Upper lobe of right lung (tissue), 1 donor: ENCODE data around the gene IL24. TPM values are rescaled to one million over a fixed set of nuclear protein-coding genes. Genes with fewer than 3 reads are reported as not detected.
A peak's percentile ranks its signal among the peaks of the same experiment; 100 is the strongest.
"Not testable (repeated sequence)": the region's sequence is repeated elsewhere in the genome, so short reads cannot be mapped to it uniquely, and the experiment has no call there.

Experiments
- ATAC-seq: fragments of 200-7000 bp; cut with Tn5 transposase; one replicate; pipeline ENCODE4 v1.9.1; 2020; ENCODE audit warnings: mild to moderate bottlenecking, moderate library complexity
- DNase-seq: peaks from one replicate; pipeline ENCODE4 v3.0.0-alpha.2; 2020
- H3K27ac ChIP-seq: fragments of 200-600 bp; one replicate; pipeline ENCODE4 v1.8.0; 2022
- H3K27me3 ChIP-seq: fragments of 200-600 bp; one replicate; pipeline ENCODE4 v1.8.0; 2022; ENCODE audit warnings: mild to moderate bottlenecking
- H3K36me3 ChIP-seq: fragments of 200-600 bp; one replicate; pipeline ENCODE4 v1.8.0; 2022
- H3K4me1 ChIP-seq: fragments of 200-600 bp; one replicate; pipeline ENCODE4 v1.8.0; 2022
- H3K4me3 ChIP-seq: fragments of 200-600 bp; one replicate; pipeline ENCODE4 v1.8.0; 2022; ENCODE audit warnings: mild to moderate bottlenecking
- H3K9me3 ChIP-seq: fragments of 200-600 bp; one replicate; pipeline ENCODE4 v1.8.0; 2022
- intact Hi-C: fragments of 100-400 bp; cut with DNase I; formaldehyde crosslinking; loops from one replicate; pipeline ENCODE4 v1.11.0; 2022
- total RNA-seq: library from RNA; stranded (reverse); fragmentation: NEBNext Ultra II Directional; extraction: Animal tissue kit (Norgen Biotek cat#: 25700); gene quantifications from one replicate; pipeline ENCODE4 v1.2.1, GENCODE V29; 2021
- TF ChIP-seq, protein P1 (sequence below): fragments of 200-600 bp; IDR thresholded peaks from one replicate; pipeline ENCODE4 v1.8.0; 2022; ENCODE audit warnings: antibody characterized with exemption
- donor health status: DM: no; HTN: yes; CAD: no; lungs with severe emphysema.

The IL24 gene
- total RNA-seq, 1 donor from 2014 or later = not detected

GRCh38 chr1:206916000-206916709, 18.9 kb downstream of the IL24 start:
- TF ChIP-seq, protein P1, sequence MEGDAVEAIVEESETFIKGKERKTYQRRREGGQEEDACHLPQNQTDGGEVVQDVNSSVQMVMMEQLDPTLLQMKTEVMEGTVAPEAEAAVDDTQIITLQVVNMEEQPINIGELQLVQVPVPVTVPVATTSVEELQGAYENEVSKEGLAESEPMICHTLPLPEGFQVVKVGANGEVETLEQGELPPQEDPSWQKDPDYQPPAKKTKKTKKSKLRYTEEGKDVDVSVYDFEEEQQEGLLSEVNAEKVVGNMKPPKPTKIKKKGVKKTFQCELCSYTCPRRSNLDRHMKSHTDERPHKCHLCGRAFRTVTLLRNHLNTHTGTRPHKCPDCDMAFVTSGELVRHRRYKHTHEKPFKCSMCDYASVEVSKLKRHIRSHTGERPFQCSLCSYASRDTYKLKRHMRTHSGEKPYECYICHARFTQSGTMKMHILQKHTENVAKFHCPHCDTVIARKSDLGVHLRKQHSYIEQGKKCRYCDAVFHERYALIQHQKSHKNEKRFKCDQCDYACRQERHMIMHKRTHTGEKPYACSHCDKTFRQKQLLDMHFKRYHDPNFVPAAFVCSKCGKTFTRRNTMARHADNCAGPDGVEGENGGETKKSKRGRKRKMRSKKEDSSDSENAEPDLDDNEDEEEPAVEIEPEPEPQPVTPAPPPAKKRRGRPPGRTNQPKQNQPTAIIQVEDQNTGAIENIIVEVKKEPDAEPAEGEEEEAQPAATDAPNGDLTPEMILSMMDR = no peak
- no peak for ATAC-seq
- no peaks in the 10 kb centered on the region for H3K36me3 ChIP-seq
- peaks cover 5% of the 10 kb centered on the region for H3K4me1 ChIP-seq
- DNase-seq = no peak
- intact Hi-C loops = no loop called here
- H3K27me3 ChIP-seq = no peaks in the 10 kb centered on the region
- no peak overlapping the region for H3K27ac ChIP-seq
- no peaks in the 10 kb centered on the region for H3K9me3 ChIP-seq
- H3K4me3 ChIP-seq = no peak overlapping the region

GRCh38 chr1:206918076-206918475, 20.8 kb downstream of the IL24 start:
- Histone ChIP-seq H3K9me3 (no peaks in the 10 kb centered on the region), H3K4me3 (no peak overlapping the region), H3K27ac (no peak overlapping the region), H3K4me1 (peaks cover 10% of the 10 kb centered on the region), H3K36me3 (no peaks in the 10 kb centered on the region), H3K27me3 (no peaks in the 10 kb centered on the region)
- DNase-seq (no peak), ATAC-seq (no peak)
- intact Hi-C loops = no loop called here
- TF ChIP-seq, protein P1 = no peak

- no peaks in the 10 kb centered on the region for H3K9me3 ChIP-seq
- H3K27ac ChIP-seq = peak within 1 kb of the TSS; percentile 68
- H3K4me3 ChIP-seq = peak within 1 kb of the TSS; percentile 36
- no peaks in the 10 kb centered on the region for H3K27me3 ChIP-seq
- H3K36me3 ChIP-seq = no peaks in the 10 kb centered on the region
- ATAC-seq (peak; percentile 70), DNase-seq (no peak)
- TF ChIP-seq, protein P1 = no peak
- H3K4me1 ChIP-seq = peaks cover 21% of the 10 kb centered on the region
- intact Hi-C loops = no loop called here
Observed at GRCh38 chr1:206921772-206922265, 24.6 kb downstream of the IL24 start, which contains the start of gene FCMR. Gene FCMR, minus strand, starts transcription at chr1:206921941. Its CDS starts 87 bp downstream, at chr1:206921854.

DNA sequence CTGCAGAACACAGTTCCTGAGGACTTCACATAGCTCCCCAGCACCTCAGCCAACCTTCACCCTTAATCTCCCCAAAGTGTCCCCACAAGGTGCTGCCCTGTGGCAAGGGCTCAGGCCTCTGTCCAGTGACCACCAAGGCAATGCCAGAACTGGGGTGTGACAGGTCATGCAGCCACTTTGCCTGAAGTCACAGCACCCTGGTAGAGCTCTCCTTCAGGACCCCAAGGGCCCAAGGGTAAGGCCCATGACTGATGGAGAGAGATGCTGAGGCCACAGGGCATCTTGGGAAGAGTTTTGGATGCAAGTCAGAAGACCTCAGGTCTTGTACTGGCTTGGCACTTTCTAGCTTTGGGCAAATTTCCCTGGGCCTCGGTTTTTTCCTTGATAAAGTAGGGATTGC, 25.3 kb downstream of the IL24 start:
- TF ChIP-seq, protein P1 = no peak
- Histone ChIP-seq H3K27me3 (no peaks in the 10 kb centered on the region), H3K27ac (peak overlapping the region; percentile 68), H3K4me1 (peaks cover 21% of the 10 kb centered on the region), H3K36me3 (no peaks in the 10 kb centered on the region), H3K4me3 (no peak overlapping the region), H3K9me3 (no peaks in the 10 kb centered on the region)
- intact Hi-C loops = no loop called here
- DNase-seq (no peak), ATAC-seq (no peak)

DNA sequence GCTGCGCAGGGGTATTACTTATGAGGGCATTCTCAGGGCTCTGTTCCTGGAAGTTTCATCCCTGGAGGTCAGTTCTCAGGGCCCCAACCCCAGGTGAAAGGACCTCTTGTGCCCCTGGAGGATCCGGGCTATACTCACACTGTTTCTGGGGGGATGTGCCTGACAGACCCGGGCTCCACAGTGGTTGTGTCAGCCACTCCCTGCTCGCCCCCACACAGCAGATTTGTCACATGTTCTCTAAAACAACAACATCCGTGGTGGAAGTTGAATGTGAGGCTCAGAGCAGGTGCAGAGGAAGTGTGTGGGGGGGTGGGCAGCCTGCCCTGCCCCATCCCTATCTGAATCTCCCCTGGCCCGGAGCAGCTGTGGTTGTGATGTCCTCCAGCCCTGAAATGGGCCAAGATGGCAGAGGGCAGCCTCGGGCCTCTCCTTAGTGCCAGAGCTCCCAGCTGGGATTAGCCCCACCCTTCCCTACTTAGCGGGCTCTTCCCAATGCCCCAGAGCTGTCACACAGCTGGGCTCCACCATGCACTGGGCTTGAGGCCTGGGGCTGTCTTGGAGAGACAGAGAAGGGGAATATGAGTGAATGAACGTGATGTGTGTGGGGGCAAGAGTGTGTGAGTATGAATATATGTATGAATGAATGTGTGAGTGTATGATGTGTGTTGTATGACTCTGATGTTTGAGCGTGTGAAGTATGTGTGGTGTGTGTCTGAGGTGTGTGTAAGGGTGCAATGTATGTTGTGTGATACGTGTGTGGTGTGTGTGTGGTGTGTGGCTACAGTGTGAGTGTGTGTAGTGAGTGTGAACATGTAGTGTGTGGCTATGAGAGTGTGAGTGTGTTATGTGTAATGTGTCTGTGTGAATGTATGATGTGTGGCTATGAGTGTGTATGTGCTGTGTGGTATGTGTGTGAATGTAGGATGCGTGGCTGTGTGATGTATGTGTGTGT, 26.0 kb downstream of the IL24 start:
- H3K27me3 ChIP-seq = no peaks in the 10 kb centered on the region
- intact Hi-C loops = no loop called here
- peak overlapping the region; percentile 68 for H3K27ac ChIP-seq
- peak; percentile 45 for ATAC-seq
- no peak for DNase-seq
- no peaks in the 10 kb centered on the region for H3K9me3 ChIP-seq
- no peaks in the 10 kb centered on the region for H3K36me3 ChIP-seq
- no peak overlapping the region for H3K4me3 ChIP-seq
- TF ChIP-seq, protein P1 = no peak
- H3K4me1 ChIP-seq = peaks cover 21% of the 10 kb centered on the region

DNA sequence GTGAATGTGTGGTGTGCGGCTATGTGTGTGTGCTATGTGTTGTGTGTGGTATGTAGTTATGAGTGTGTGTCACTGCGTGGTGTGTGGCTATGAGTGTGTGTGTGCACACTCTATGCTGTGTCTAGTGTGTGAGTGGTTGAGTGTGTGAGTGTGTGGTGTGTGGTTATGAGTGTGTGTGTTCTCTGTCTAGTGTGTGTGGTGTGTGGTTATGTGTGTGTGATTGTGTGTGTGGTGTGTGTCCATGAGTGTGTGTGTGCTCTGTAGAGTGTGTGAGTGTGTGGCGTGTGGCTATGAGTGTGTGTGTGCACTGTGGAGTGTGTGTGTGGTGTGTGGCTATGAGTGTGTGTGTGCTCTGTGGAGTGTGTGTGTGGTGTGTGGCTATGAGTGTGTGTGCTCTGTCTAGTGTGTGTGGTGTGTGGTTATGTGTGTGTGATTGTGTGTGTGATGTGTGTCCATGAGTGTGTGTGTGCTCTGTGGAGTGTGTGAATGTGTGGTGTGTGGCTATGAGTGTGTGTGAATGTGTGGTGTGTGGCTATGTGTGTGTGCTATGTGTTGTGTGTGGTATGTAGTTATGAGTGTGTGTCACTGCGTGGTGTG, 26.8 kb downstream of the IL24 start:
- H3K27ac ChIP-seq, DNase-seq, H3K4me3 ChIP-seq, H3K27me3 ChIP-seq, H3K36me3 ChIP-seq, H3K9me3 ChIP-seq, intact Hi-C loops: not testable (repeated sequence)
- H3K4me1 ChIP-seq = peaks cover 21% of the 10 kb centered on the region
- peak; percentile 7 for ATAC-seq
